WTC11 (cell line): ENCODE measurements around the gene ZRANB1. TPM values are rescaled to one million over a fixed set of nuclear protein-coding genes. Genes with fewer than 3 reads are reported as not detected.

Experiments used
- ATAC-seq: fragments of 200-7000 bp; cut with Tn5 transposase; 2 replicates; pipeline ENCODE4 v1.10.0; 2021; ENCODE audit warnings: mild to moderate bottlenecking, moderate library complexity
- CTCF ChIA-PET: fragments of 300-600 bp; sonication (Branson Sonifier 250); formaldehyde crosslinking; loops from one replicate; lab custom pipeline; 2021; ENCODE audit warnings: antibody characterized with exemption; lab: Charles Lee
- POLR2A ChIA-PET: fragments of 350-600 bp; sonication (Branson Sonifier 250); formaldehyde crosslinking; loops from one replicate; lab custom pipeline; 2021; ENCODE audit warnings: antibody characterized with exemption; lab: Charles Lee
- DNase-seq: peaks from one replicate; pipeline ENCODE4 v3.0.0; 2021; ENCODE audit warnings: low spot score
- H3K27ac Mint-ChIP-seq: 2 replicates; pipeline ENCODE4 v1.8.0; 2021; ENCODE audit warnings: mixed read lengths
- H3K27me3 Mint-ChIP-seq: 2 replicates; pipeline ENCODE4 v1.8.0; 2021; ENCODE audit warnings: low read depth, mild to moderate bottlenecking, moderate library complexity, mixed read lengths
- H3K36me3 Mint-ChIP-seq: 2 replicates; pipeline ENCODE4 v1.8.0; 2021; ENCODE audit warnings: mixed read lengths
- H3K4me1 Mint-ChIP-seq: 2 replicates; pipeline ENCODE4 v1.8.0; 2022; ENCODE audit warnings: mixed read lengths
- H3K4me3 Mint-ChIP-seq: 2 replicates; pipeline ENCODE4 v1.8.0; 2021; ENCODE audit warnings: mild to moderate bottlenecking, moderate library complexity, mixed read lengths
- H3K9me3 Mint-ChIP-seq: 2 replicates; pipeline ENCODE4 v1.8.0; 2021; ENCODE audit warnings: mixed read lengths
- ATF1 ChIP-seq: sonication (generic); formaldehyde crosslinking; IDR thresholded peaks from 2 replicates; pipeline ENCODE4 v1.8.1; 2023; ENCODE audit warnings: mild to moderate bottlenecking, moderate library complexity, missing genetic modification reagents
- ESRRA ChIP-seq: sonication (generic); formaldehyde crosslinking; IDR thresholded peaks from 2 replicates; pipeline ENCODE4 v1.8.1; 2022; ENCODE audit warnings: mild to moderate bottlenecking, missing genetic modification reagents, borderline replicate concordance
- ETV6 ChIP-seq: sonication (generic); formaldehyde crosslinking; IDR thresholded peaks from 2 replicates; pipeline ENCODE4 v1.8.1; 2022; ENCODE audit warnings: mild to moderate bottlenecking, missing genetic modification reagents
- FOXK1 ChIP-seq: sonication (generic); formaldehyde crosslinking; IDR thresholded peaks from 2 replicates; pipeline ENCODE4 v1.8.0; 2022; ENCODE audit warnings: mild to moderate bottlenecking, moderate library complexity, missing genetic modification reagents
- GTF2I ChIP-seq: fragments of 250-450 bp; sonication (Bioruptor Pico); conservative IDR thresholded peaks from 2 replicates; pipeline ENCODE4 v1.4.0; 2021; ENCODE audit warnings: mild to moderate bottlenecking
- JAZF1 ChIP-seq: fragments of 250-450 bp; sonication (Bioruptor Pico); IDR thresholded peaks from 2 replicates; pipeline ENCODE4 v1.9.0; 2021; ENCODE audit warnings: moderate library complexity, mild to moderate bottlenecking, inconsistent platforms
- JUN ChIP-seq: sonication (generic); formaldehyde crosslinking; IDR thresholded peaks from 2 replicates; pipeline ENCODE4 v1.8.0; 2023; ENCODE audit warnings: mild to moderate bottlenecking, missing genetic modification reagents
- KAT7 ChIP-seq: sonication (generic); formaldehyde crosslinking; IDR thresholded peaks from 2 replicates; pipeline ENCODE4 v1.8.1; 2023; ENCODE audit warnings: missing genetic modification reagents, mild to moderate bottlenecking, borderline replicate concordance
- ZNF396 ChIP-seq: fragments of 250-450 bp; sonication (Bioruptor Pico); IDR thresholded peaks from 2 replicates; pipeline ENCODE4 v1.8.0; 2021; ENCODE audit warnings: mild to moderate bottlenecking, moderate library complexity, borderline replicate concordance
- ZNF671 ChIP-seq: fragments of 250-450 bp; sonication (Bioruptor Pico); IDR thresholded peaks from 2 replicates; pipeline ENCODE4 v1.8.0; 2021; ENCODE audit warnings: mild to moderate bottlenecking
- total RNA-seq: library from RNA; stranded (reverse); gene quantifications from 3 replicates; pipeline ENCODE4 v1.2.3, GENCODE V29; 2021
- TF ChIP-seq, protein P1 (sequence below): fragments of 250-450 bp; sonication (Bioruptor Pico); IDR thresholded peaks from 2 replicates; pipeline ENCODE4 v1.9.0; 2021; ENCODE audit warnings: mild to moderate bottlenecking, borderline replicate concordance
- TF ChIP-seq, protein P2 (sequence below): sonication (generic); formaldehyde crosslinking; IDR thresholded peaks from 2 replicates; pipeline ENCODE4 v1.8.1; 2022; ENCODE audit warnings: missing genetic modification reagents, borderline replicate concordance
- TF ChIP-seq, protein P3 (sequence below): fragments of 250-450 bp; sonication (Bioruptor Pico); IDR thresholded peaks from 2 replicates; pipeline ENCODE4 v1.9.0; 2021; ENCODE audit warnings: moderate library complexity, mild to moderate bottlenecking, inconsistent platforms, borderline replicate concordance
- TF ChIP-seq, protein P4 (sequence below): sonication (generic); formaldehyde crosslinking; IDR thresholded peaks from 2 replicates; pipeline ENCODE4 v1.8.0; 2022; ENCODE audit warnings: mild to moderate bottlenecking, missing genetic modification reagents
- TF ChIP-seq, protein P5 (sequence below): sonication (generic); formaldehyde crosslinking; IDR thresholded peaks from 2 replicates; pipeline ENCODE4 v1.8.1; 2023; ENCODE audit warnings: mild to moderate bottlenecking, moderate library complexity, missing genetic modification reagents
- TF ChIP-seq, protein P6 (sequence below): sonication (generic); formaldehyde crosslinking; IDR thresholded peaks from 2 replicates; pipeline ENCODE4 v1.8.0; 2022; ENCODE audit warnings: mild to moderate bottlenecking, missing genetic modification reagents
- TF ChIP-seq, protein P7 (sequence below): fragments of 250-450 bp; sonication (Bioruptor Pico); IDR thresholded peaks from 2 replicates; pipeline ENCODE4 v1.9.0; 2021; ENCODE audit warnings: mild to moderate bottlenecking

Gene ZRANB1
- total RNA-seq, 1 experiment from 2014 or later = 15.9 TPM

DNA sequence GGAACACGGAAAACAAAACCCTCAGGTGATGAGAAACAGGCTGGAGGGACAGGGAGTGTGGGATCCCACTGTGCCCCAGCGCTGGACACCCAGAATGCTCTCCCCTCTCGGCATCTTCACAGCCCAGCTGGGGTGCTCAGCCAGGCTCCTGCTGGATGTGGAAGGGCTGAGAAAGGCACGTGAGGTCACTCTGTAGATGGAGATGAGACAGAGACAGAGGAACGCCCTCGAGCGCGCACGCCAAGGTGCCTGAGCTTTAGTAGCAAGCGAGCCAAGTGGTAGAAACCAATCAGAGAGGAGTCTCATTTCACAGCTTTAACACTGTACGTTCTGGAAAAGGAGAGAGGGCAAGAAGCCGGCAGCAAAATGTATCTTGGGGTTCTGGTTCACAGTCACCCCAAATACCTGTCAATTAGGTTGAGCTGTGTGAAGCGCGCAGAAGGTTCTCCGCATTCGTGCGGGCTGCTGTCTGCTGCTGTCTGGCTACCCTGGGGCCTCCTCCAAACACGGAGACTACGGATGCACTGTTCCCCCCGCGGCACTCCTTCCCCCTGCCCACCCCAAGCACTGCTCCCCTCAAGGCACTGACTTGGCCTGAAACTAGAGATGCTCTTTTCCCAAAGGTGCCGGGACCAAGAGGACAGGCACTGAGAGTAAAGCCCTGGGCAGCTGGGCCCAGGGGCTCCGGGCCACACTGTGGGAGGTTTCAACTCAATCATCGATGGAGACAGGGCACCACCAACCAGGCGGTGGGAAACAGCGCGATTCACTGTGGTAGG is 91.4 kb downstream of the ZRANB1 start (continued):
- TF ChIP-seq, protein P1, sequence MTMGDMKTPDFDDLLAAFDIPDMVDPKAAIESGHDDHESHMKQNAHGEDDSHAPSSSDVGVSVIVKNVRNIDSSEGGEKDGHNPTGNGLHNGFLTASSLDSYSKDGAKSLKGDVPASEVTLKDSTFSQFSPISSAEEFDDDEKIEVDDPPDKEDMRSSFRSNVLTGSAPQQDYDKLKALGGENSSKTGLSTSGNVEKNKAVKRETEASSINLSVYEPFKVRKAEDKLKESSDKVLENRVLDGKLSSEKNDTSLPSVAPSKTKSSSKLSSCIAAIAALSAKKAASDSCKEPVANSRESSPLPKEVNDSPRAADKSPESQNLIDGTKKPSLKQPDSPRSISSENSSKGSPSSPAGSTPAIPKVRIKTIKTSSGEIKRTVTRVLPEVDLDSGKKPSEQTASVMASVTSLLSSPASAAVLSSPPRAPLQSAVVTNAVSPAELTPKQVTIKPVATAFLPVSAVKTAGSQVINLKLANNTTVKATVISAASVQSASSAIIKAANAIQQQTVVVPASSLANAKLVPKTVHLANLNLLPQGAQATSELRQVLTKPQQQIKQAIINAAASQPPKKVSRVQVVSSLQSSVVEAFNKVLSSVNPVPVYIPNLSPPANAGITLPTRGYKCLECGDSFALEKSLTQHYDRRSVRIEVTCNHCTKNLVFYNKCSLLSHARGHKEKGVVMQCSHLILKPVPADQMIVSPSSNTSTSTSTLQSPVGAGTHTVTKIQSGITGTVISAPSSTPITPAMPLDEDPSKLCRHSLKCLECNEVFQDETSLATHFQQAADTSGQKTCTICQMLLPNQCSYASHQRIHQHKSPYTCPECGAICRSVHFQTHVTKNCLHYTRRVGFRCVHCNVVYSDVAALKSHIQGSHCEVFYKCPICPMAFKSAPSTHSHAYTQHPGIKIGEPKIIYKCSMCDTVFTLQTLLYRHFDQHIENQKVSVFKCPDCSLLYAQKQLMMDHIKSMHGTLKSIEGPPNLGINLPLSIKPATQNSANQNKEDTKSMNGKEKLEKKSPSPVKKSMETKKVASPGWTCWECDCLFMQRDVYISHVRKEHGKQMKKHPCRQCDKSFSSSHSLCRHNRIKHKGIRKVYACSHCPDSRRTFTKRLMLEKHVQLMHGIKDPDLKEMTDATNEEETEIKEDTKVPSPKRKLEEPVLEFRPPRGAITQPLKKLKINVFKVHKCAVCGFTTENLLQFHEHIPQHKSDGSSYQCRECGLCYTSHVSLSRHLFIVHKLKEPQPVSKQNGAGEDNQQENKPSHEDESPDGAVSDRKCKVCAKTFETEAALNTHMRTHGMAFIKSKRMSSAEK (CRISPR knock-in tag) = no peak
- TF ChIP-seq GTF2I (CRISPR knock-in tag) = no peak
- TF ChIP-seq JAZF1 = no peak
- TF ChIP-seq JUN (CRISPR knock-in tag) = no peak
- TF ChIP-seq ESRRA (CRISPR knock-in tag) = no peak
- TF ChIP-seq ETV6 = no peak
- TF ChIP-seq, protein P2, sequence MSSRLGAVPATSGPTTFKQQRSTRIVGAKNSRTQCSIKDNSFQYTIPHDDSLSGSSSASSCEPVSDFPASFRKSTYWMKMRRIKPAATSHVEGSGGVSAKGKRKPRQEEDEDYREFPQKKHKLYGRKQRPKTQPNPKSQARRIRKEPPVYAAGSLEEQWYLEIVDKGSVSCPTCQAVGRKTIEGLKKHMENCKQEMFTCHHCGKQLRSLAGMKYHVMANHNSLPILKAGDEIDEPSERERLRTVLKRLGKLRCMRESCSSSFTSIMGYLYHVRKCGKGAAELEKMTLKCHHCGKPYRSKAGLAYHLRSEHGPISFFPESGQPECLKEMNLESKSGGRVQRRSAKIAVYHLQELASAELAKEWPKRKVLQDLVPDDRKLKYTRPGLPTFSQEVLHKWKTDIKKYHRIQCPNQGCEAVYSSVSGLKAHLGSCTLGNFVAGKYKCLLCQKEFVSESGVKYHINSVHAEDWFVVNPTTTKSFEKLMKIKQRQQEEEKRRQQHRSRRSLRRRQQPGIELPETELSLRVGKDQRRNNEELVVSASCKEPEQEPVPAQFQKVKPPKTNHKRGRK (CRISPR knock-in tag) = no peak

DNA sequence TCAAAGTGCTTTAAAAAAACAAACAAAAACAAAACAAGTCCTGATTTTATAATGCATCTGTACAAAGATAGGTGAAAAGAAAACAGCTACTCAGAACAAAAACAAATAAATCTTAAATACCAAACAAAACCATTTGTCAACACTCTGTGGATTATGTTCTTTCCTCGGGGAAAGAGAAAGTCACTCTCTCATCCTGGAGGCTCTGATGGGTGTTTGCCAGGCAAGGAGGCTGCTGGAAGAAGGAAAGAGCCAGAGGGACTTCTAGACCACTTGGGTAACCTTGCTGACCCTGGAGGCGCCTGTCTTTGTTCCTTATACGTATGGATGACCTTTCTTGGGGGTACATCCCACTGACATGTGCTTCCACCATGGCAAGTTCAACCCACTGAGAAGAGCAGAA is 92.8 kb downstream of the ZRANB1 start:
- ATAC-seq (no peak), DNase-seq (no peak)
- Mint-ChIP-seq H3K4me1 (peaks cover 88% of the 10 kb centered on the region), H3K27ac (peak overlapping the region; percentile 85), H3K36me3 (peaks cover 48% of the 10 kb centered on the region), H3K27me3 (no peaks in the 10 kb centered on the region; the same call in 1 of the 2 replicates), H3K4me3 (no peak overlapping the region), H3K9me3 (no peaks in the 10 kb centered on the region)
- CTCF ChIA-PET = interaction anchor here (1.1 to 3.1 kb wide), 4 partner anchors 13 to 42 kb away, joined by 5 to 26 read pairs (median 7); no protein-coding TSS in a partner anchor
- TF ChIP-seq, protein P3, sequence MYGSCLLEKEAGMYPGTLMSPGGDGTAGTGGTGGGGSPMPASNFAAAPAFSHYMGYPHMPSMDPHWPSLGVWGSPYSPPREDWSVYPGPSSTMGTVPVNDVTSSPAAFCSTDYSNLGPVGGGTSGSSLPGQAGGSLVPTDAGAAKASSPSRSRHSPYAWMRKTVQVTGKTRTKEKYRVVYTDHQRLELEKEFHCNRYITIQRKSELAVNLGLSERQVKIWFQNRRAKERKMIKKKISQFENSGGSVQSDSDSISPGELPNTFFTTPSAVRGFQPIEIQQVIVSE (CRISPR knock-in tag) = no peak
- TF ChIP-seq, protein P4, sequence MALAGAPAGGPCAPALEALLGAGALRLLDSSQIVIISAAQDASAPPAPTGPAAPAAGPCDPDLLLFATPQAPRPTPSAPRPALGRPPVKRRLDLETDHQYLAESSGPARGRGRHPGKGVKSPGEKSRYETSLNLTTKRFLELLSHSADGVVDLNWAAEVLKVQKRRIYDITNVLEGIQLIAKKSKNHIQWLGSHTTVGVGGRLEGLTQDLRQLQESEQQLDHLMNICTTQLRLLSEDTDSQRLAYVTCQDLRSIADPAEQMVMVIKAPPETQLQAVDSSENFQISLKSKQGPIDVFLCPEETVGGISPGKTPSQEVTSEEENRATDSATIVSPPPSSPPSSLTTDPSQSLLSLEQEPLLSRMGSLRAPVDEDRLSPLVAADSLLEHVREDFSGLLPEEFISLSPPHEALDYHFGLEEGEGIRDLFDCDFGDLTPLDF = no peak
- no peak for TF ChIP-seq ATF1 (CRISPR knock-in tag)
- POLR2A ChIA-PET = no interaction called here

DNA sequence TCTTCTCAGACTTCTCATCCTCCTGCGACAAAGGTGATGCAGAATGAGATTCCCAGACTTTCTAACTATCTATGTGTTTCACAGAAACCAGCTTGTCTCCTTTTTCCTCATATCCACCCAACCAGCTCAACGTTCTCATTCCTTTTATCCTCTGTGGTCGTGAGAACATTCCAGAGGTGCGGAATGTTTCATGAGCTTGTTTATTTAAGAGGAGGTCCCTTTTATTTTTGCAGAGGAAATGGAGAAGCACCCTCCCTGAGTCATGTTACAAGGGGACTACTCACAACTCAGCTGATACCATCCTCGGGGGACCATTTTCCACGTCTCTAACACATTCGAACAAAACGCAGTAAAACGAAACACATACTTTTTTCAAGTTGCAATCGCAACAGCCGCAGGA is 93.2 kb downstream of the ZRANB1 start:
- peak overlapping the region; percentile 85 for H3K27ac Mint-ChIP-seq
- peaks cover 88% of the 10 kb centered on the region for H3K4me1 Mint-ChIP-seq
- H3K9me3 Mint-ChIP-seq = no peaks in the 10 kb centered on the region

More for the DNA sequence above, 93.2 kb downstream of the ZRANB1 start:
- ATAC-seq (no peak), DNase-seq (no peak)
- Mint-ChIP-seq H3K27me3 (no peaks in the 10 kb centered on the region; the same call in 1 of the 2 replicates), H3K4me3 (no peak overlapping the region), H3K36me3 (peaks cover 46% of the 10 kb centered on the region)
- ChIA-PET POLR2A (no interaction called here), CTCF (interaction anchor here (1.8 to 3.1 kb wide), 3 partner anchors 13 to 42 kb away, joined by 7 to 26 read pairs (median 7); no protein-coding TSS in a partner anchor)
- TF ChIP-seq, protein P5, sequence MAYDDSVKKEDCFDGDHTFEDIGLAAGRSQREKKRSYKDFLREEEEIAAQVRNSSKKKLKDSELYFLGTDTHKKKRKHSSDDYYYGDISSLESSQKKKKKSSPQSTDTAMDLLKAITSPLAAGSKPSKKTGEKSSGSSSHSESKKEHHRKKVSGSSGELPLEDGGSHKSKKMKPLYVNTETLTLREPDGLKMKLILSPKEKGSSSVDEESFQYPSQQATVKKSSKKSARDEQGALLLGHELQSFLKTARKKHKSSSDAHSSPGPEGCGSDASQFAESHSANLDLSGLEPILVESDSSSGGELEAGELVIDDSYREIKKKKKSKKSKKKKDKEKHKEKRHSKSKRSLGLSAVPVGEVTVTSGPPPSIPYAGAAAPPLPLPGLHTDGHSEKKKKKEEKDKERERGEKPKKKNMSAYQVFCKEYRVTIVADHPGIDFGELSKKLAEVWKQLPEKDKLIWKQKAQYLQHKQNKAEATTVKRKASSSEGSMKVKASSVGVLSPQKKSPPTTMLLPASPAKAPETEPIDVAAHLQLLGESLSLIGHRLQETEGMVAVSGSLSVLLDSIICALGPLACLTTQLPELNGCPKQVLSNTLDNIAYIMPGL = no peak
- TF ChIP-seq, protein P6, sequence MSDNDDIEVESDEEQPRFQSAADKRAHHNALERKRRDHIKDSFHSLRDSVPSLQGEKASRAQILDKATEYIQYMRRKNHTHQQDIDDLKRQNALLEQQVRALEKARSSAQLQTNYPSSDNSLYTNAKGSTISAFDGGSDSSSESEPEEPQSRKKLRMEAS (CRISPR knock-in tag) = no peak
- TF ChIP-seq KAT7 (CRISPR knock-in tag) (no peak), FOXK1 (CRISPR knock-in tag) (no peak), ZNF396 (CRISPR knock-in tag) (no peak), ZNF671 (CRISPR knock-in tag) (no peak)
- TF ChIP-seq, protein P7, sequence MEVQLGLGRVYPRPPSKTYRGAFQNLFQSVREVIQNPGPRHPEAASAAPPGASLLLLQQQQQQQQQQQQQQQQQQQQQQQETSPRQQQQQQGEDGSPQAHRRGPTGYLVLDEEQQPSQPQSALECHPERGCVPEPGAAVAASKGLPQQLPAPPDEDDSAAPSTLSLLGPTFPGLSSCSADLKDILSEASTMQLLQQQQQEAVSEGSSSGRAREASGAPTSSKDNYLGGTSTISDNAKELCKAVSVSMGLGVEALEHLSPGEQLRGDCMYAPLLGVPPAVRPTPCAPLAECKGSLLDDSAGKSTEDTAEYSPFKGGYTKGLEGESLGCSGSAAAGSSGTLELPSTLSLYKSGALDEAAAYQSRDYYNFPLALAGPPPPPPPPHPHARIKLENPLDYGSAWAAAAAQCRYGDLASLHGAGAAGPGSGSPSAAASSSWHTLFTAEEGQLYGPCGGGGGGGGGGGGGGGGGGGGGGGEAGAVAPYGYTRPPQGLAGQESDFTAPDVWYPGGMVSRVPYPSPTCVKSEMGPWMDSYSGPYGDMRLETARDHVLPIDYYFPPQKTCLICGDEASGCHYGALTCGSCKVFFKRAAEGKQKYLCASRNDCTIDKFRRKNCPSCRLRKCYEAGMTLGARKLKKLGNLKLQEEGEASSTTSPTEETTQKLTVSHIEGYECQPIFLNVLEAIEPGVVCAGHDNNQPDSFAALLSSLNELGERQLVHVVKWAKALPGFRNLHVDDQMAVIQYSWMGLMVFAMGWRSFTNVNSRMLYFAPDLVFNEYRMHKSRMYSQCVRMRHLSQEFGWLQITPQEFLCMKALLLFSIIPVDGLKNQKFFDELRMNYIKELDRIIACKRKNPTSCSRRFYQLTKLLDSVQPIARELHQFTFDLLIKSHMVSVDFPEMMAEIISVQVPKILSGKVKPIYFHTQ = no peak
